ENCODE results near the gene CMTM7.

The CMTM7 gene

GRCh38 chr3:32414522-32415202 is 23.0 kb downstream of the CMTM7 start:
- no peak for DNase-seq (ENCODE audit: low spot score)

- no peak for DNase-seq (ENCODE audit: low spot score)
Observed at GRCh38 chr3:32419742-32420125, 28.1 kb downstream of the CMTM7 start.

GRCh38 chr3:32420126-32421038 is 28.7 kb downstream of the CMTM7 start:
- DNase-seq (ENCODE audit: low spot score): no peak

GRCh38 chr3:32421185-32421584 is 29.5 kb downstream of the CMTM7 start:
- no peak for DNase-seq (ENCODE audit: low spot score)

GRCh38 chr3:32421991-32422859 is 30.6 kb downstream of the CMTM7 start:
- peak; percentile 19 for DNase-seq (ENCODE audit: low spot score)

- DNase-seq (ENCODE audit: low spot score): no peak
Observed at GRCh38 chr3:32422943-32423342, 31.3 kb downstream of the CMTM7 start.

GRCh38 chr3:32423534-32423933 is 31.9 kb downstream of the CMTM7 start:
- peak; percentile 72 for DNase-seq (ENCODE audit: low spot score)

- no peak for DNase-seq (ENCODE audit: low spot score)
Observed at GRCh38 chr3:32423956-32424557, 32.4 kb downstream of the CMTM7 start.

- DNase-seq (ENCODE audit: low spot score): no peak
Observed at GRCh38 chr3:32424581-32425250, 33.1 kb downstream of the CMTM7 start.

- no peak for DNase-seq (ENCODE audit: low spot score)
Observed at GRCh38 chr3:32428092-32429068, 36.7 kb downstream of the CMTM7 start.

GRCh38 chr3:32430900-32431299 is 39.2 kb downstream of the CMTM7 start:
- no peak for DNase-seq (ENCODE audit: low spot score)

- no peak for DNase-seq (ENCODE audit: low spot score)
Observed at GRCh38 chr3:32431481-32431880, 39.8 kb downstream of the CMTM7 start.

GRCh38 chr3:32432045-32432710 is 40.5 kb downstream of the CMTM7 start:
- DNase-seq (ENCODE audit: low spot score): no peak

GRCh38 chr3:32432711-32433530 is 41.3 kb downstream of the CMTM7 start:
- no peak for DNase-seq (ENCODE audit: low spot score)

GRCh38 chr3:32434206-32434605 is 42.6 kb downstream of the CMTM7 start:
- DNase-seq (ENCODE audit: low spot score): no peak

GRCh38 chr3:32435911-32436815 is 44.5 kb downstream of the CMTM7 start:
- DNase-seq (ENCODE audit: low spot score): no peak

GRCh38 chr3:32436816-32437189 is 45.1 kb downstream of the CMTM7 start:
- no peak for DNase-seq (ENCODE audit: low spot score)

- no peak for DNase-seq (ENCODE audit: low spot score)
Observed at GRCh38 chr3:32437896-32438295, 46.2 kb downstream of the CMTM7 start.
